ENCODE measurements around the gene NBAS. TPM values are rescaled to one million over a fixed set of nuclear protein-coding genes. Genes with fewer than 3 reads are reported as not detected.
"Not testable (repeated sequence)": the region's sequence is repeated elsewhere in the genome, so short reads cannot be mapped to it uniquely, and the experiment has no call there.

NBAS gene
- total RNA-seq, 1 donor from 2014 or later, result 126 TPM

DNA sequence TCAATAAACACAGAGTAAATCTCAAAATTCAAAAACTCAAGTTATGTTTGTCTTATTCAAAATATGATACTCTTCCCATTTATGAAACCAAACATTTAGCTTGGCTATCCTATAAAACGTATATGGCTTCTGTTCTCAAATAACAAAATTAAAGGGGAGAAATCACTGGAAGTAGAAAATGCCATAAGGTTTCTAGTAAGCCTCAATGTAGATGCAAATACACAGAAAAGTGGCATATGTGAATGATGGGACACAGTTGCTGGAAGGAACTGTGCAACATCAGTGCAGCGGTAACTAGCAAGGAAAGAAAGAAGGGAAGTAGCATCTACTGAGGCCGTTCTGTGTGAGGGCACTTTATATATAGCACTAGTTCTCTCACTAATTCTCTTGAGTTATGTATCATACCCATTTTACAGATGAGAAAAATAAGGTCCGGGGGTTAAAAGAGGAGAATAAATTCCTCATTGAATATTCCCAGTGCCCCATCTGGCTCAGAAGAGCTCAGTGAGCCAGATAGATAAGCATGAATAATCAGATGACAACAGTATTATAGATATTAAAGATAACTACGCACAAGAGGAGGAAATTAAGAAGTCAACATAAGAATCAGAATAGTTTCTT, 27.2 kb downstream of the NBAS start:
- H3K36me3 ChIP-seq (ENCODE audit: control insufficient read depth in 3 of 3, insufficient read depth in 3 of 3, low read length in 3 of 3), result peaks cover 0 to 25% (median 25%) of the 10 kb centered on the region in 3 donors

DNA sequence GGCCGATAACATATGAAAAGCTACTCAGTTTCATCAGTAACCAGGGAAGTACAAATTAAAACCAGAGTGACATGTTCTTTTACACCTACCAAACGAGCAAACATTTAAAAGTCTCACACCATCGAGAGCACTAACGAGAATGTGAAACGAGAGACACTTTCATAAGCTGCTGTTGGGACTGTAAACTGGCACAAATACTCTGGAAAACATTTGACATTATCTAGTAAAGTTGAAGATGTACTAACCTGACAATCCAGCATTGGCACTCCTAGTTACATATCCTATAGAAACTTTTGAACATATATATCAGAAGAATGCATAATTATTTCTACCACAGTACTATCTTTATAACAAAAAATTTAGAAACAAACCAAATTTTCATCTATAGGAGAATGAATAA, 28.1 kb downstream of the NBAS start:
- Histone ChIP-seq H3K27me3 (ENCODE audit: control insufficient read depth in 3 of 3, insufficient read depth in 3 of 3, low read length in 3 of 3) (no peaks in the 10 kb centered on the region), H3K9me3 (ENCODE audit: control insufficient read depth in 3 of 3, low read length in 3 of 3) (no peaks in the 10 kb centered on the region), H3K27ac (ENCODE audit: low read depth, low read length) (no peak overlapping the region), H3K36me3 (ENCODE audit: control insufficient read depth in 3 of 3, insufficient read depth in 3 of 3, low read length in 3 of 3) (peaks cover 0 to 21% (median 17%) of the 10 kb centered on the region in 3 donors), H3K9ac (ENCODE audit: low read depth in 1 of 3, low read length in 3 of 3) (no peak overlapping the region), H3K4me3 (ENCODE audit: low read length in 3 of 3) (no peak overlapping the region), H3K4me1 (ENCODE audit: control insufficient read depth in 3 of 3, insufficient read depth in 3 of 3, low read length in 3 of 3) (no peaks in the 10 kb centered on the region)

More for the DNA sequence above, 27.2 kb downstream of the NBAS start:
- Histone ChIP-seq H3K9ac (ENCODE audit: low read depth in 1 of 3, low read length in 3 of 3) (no peak overlapping the region), H3K27me3 (ENCODE audit: control insufficient read depth in 3 of 3, insufficient read depth in 3 of 3, low read length in 3 of 3) (no peaks in the 10 kb centered on the region), H3K4me1 (ENCODE audit: control insufficient read depth in 3 of 3, insufficient read depth in 3 of 3, low read length in 3 of 3) (no peaks in the 10 kb centered on the region), H3K27ac (ENCODE audit: low read depth, low read length) (no peak overlapping the region), H3K4me3 (ENCODE audit: low read length in 3 of 3) (no peak overlapping the region), H3K9me3 (ENCODE audit: control insufficient read depth in 3 of 3, low read length in 3 of 3) (no peaks in the 10 kb centered on the region)

DNA sequence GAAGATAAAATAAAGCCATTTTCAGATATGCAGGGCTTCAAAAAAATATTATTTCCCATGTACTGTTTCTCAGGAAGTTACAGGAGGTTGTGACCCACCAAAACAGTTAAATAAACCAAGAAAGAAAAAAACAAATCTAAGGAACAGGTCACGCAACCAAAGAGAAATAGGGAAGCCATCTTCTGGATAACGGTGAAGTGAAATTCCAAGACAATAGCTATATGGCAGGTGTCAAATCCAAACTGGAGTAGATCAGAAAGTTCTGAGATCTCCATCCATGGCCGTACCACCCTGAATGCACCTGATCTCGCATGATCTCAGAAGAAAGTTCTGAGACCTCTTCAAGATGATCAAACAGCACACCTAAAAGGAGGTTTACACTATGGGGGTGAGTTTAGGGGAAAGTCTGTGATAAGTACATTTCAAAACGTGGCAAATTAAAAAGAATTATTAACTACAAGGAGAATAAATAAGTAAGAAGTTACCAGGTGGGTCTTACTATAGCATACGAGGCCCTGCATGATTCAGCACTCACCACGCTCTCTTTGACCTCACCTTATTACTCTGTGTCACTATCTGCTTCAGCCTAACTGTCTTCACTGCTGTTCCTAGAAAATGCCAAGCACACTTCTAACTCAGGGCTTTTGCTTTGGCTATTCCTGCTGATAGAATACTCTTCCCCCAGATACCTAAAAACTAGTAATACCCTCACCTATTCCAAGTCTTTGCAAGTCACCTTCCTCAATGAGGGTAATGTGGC, 29.9 kb downstream of the NBAS start:
- Histone ChIP-seq H3K9me3 (ENCODE audit: control insufficient read depth in 3 of 3, low read length in 3 of 3) (no peaks in the 10 kb centered on the region), H3K4me1 (ENCODE audit: control insufficient read depth in 3 of 3, insufficient read depth in 3 of 3, low read length in 3 of 3) (no peaks in the 10 kb centered on the region), H3K9ac (ENCODE audit: low read depth in 1 of 3, low read length in 3 of 3) (no peak overlapping the region), H3K36me3 (ENCODE audit: control insufficient read depth in 3 of 3, insufficient read depth in 3 of 3, low read length in 3 of 3) (peaks cover 0 to 21% (median 13%) of the 10 kb centered on the region in 3 donors), H3K4me3 (ENCODE audit: low read length in 3 of 3) (no peak overlapping the region), H3K27me3 (ENCODE audit: control insufficient read depth in 3 of 3, insufficient read depth in 3 of 3, low read length in 3 of 3) (no peaks in the 10 kb centered on the region), H3K27ac (ENCODE audit: low read depth, low read length) (no peak overlapping the region)

DNA sequence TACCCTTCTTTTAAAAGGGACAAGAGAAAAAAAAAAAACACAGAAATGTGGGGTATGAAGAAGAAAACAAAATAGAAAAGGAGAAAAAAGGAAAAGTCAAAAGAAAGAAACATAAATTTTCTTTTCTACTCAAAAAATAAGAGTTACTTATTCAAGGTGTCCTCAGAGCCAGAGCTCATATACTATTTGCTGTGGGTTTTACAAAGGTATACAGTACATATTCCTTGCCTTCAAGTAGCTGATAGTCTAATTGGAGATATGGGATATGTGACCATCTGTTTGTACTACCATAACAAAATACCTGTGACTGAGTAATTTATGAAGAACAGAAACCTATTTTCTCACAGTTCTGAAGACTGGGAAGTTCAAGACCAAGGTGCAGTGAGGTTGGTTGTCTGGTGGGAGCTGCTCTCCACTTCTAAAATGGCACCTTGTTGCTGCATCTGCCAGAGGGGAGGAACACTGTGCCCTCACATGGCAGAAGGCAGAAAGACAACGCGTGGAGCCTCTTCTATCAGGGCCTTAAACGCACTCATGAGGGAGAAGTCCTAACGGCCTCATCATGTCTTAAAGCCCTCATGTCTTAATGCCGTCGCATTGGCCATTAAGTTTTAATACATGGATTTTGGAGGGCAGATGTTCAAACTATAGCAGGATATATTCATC, 33.9 kb downstream of the NBAS start:
- Histone ChIP-seq H3K27ac (ENCODE audit: low read depth, low read length) (no peak overlapping the region), H3K9me3 (ENCODE audit: control insufficient read depth in 3 of 3, low read length in 3 of 3) (no peaks in the 10 kb centered on the region), H3K4me3 (ENCODE audit: low read length in 3 of 3) (no peak overlapping the region), H3K4me1 (ENCODE audit: control insufficient read depth in 3 of 3, insufficient read depth in 3 of 3, low read length in 3 of 3) (no peaks in the 10 kb centered on the region), H3K27me3 (ENCODE audit: control insufficient read depth in 3 of 3, insufficient read depth in 3 of 3, low read length in 3 of 3) (no peaks in the 10 kb centered on the region), H3K36me3 (ENCODE audit: control insufficient read depth in 3 of 3, insufficient read depth in 3 of 3, low read length in 3 of 3) (peaks cover 2 to 24% (median 4%) of the 10 kb centered on the region in 3 donors), H3K9ac (ENCODE audit: low read depth in 1 of 3, low read length in 3 of 3) (no peak overlapping the region)

DNA sequence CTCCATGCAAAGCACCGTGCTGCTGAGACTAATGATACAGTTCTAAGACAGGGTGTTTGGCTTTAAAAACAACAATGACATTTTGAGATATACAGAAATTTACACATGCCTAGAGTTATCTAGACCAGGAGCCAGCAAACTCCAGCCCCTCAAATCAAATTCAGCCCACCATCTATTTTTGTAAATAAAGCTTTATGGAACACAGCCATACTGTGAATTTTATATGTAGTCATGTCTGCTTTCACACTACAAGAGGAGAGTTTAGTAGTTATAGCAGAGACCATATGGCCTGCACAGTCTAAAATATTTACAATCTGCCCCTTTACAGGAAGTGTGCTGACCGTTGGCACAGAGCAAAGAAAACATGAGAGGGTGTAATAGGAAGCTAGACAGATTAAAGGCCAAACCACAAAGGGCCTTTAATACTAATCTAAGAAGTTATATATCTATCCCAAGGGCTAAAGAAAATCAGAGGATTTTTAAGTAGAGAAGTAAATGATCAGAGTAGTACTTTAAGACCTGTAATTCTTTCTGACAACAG, 39.4 kb downstream of the NBAS start:
- Histone ChIP-seq H3K9me3 (ENCODE audit: control insufficient read depth in 3 of 3, low read length in 3 of 3) (no peaks in the 10 kb centered on the region), H3K27ac (ENCODE audit: low read depth, low read length) (no peak overlapping the region), H3K4me1 (ENCODE audit: control insufficient read depth in 3 of 3, insufficient read depth in 3 of 3, low read length in 3 of 3) (no peaks in the 10 kb centered on the region), H3K27me3 (ENCODE audit: control insufficient read depth in 3 of 3, insufficient read depth in 3 of 3, low read length in 3 of 3) (no peaks in the 10 kb centered on the region), H3K9ac (ENCODE audit: low read depth in 1 of 3, low read length in 3 of 3) (no peak overlapping the region), H3K4me3 (ENCODE audit: low read length in 3 of 3) (no peak overlapping the region), H3K36me3 (ENCODE audit: control insufficient read depth in 3 of 3, insufficient read depth in 3 of 3, low read length in 3 of 3) (peaks cover 2 to 12% (median 4%) of the 10 kb centered on the region in 3 donors)

DNA sequence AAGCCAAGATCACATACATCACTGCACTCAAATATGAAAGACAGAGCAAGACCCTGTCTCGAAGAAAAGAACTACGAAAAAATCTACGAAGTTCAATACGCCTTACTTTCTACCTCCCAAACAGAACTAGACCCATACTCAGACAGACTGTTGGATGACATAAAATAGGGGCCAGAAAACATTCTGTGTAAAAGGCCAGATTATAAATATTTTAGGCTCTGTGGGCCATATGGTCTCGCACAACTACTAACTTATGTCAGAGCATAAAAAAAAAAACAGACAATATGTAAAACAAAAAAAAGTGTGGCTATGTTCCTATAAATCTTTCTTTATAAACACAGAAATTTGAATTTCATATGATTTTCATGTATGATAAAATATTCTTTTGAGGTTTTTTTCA, 40.8 kb downstream of the NBAS start:
- peaks cover 0 to 12% (median 2%) of the 10 kb centered on the region in 3 donors for H3K36me3 ChIP-seq (ENCODE audit: control insufficient read depth in 3 of 3, insufficient read depth in 3 of 3, low read length in 3 of 3)
- no peak overlapping the region for H3K4me3 ChIP-seq (ENCODE audit: low read length in 3 of 3)
- H3K9me3 ChIP-seq (ENCODE audit: control insufficient read depth in 3 of 3, low read length in 3 of 3), result no peaks in the 10 kb centered on the region
- H3K4me1 ChIP-seq (ENCODE audit: control insufficient read depth in 3 of 3, insufficient read depth in 3 of 3, low read length in 3 of 3), result no peaks in the 10 kb centered on the region
- H3K9ac ChIP-seq (ENCODE audit: low read depth in 1 of 3, low read length in 3 of 3), result no peak overlapping the region
- H3K27me3 ChIP-seq (ENCODE audit: control insufficient read depth in 3 of 3, insufficient read depth in 3 of 3, low read length in 3 of 3), result no peaks in the 10 kb centered on the region
- no peak overlapping the region for H3K27ac ChIP-seq (ENCODE audit: low read depth, low read length)

DNA sequence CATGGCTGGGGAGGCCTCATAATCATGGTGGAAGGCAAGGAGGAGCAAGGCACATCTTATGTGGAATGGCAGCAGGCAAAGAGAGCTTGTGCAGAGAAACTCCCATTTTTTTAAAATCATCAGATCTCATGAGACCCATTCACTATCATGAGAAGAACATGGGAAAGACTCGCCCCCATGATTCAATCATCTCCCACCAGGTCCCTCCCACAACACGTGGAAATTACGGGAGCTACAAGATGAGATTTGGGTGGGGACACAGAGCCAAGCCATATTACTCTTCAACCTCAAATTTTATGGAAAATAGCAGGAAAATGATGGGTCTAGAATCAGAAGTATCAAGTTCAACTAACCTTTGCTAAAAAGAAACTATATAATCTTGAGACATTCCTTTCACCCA, 42.4 kb downstream of the NBAS start:
- H3K9me3 ChIP-seq (ENCODE audit: control insufficient read depth in 3 of 3, low read length in 3 of 3), result not testable (repeated sequence)

DNA sequence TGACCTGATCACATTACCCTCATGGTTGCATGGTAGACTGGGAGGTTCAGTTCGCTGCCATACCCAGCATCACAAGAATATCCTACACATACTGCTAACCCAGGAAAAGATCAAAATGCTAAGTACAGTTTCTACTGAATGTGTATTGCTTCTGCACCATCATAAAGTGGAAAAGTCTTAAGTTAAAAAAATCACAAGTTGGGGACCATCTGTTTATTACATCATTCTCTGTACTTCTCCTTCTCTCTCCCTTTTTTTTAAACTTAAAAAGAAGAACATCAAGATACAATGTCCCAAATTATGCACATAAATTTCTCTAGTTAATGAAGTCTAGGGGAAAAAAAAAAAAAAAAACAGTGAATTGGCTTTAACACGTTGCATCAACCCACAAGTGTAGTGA, 43.3 kb downstream of the NBAS start:
- H3K9ac ChIP-seq (ENCODE audit: low read depth in 1 of 3, low read length in 3 of 3), result no peak overlapping the region
- no peak overlapping the region for H3K4me3 ChIP-seq (ENCODE audit: low read length in 3 of 3)
- no peaks in the 10 kb centered on the region for H3K36me3 ChIP-seq (ENCODE audit: control insufficient read depth in 3 of 3, insufficient read depth in 3 of 3, low read length in 3 of 3)
- no peaks in the 10 kb centered on the region for H3K27me3 ChIP-seq (ENCODE audit: control insufficient read depth in 3 of 3, insufficient read depth in 3 of 3, low read length in 3 of 3)
- no peaks in the 10 kb centered on the region for H3K4me1 ChIP-seq (ENCODE audit: control insufficient read depth in 3 of 3, insufficient read depth in 3 of 3, low read length in 3 of 3)
- no peaks in the 10 kb centered on the region for H3K9me3 ChIP-seq (ENCODE audit: control insufficient read depth in 3 of 3, low read length in 3 of 3)
- H3K27ac ChIP-seq (ENCODE audit: low read depth, low read length), result no peak overlapping the region

More for the DNA sequence above, 42.4 kb downstream of the NBAS start:
- not testable (repeated sequence) for H3K9ac ChIP-seq (ENCODE audit: low read depth in 1 of 3, low read length in 3 of 3); H3K27me3 ChIP-seq (ENCODE audit: control insufficient read depth in 3 of 3, insufficient read depth in 3 of 3, low read length in 3 of 3); H3K4me3 ChIP-seq (ENCODE audit: low read length in 3 of 3); H3K4me1 ChIP-seq (ENCODE audit: control insufficient read depth in 3 of 3, insufficient read depth in 3 of 3, low read length in 3 of 3); H3K27ac ChIP-seq (ENCODE audit: low read depth, low read length); H3K36me3 ChIP-seq (ENCODE audit: control insufficient read depth in 3 of 3, insufficient read depth in 3 of 3, low read length in 3 of 3)

DNA sequence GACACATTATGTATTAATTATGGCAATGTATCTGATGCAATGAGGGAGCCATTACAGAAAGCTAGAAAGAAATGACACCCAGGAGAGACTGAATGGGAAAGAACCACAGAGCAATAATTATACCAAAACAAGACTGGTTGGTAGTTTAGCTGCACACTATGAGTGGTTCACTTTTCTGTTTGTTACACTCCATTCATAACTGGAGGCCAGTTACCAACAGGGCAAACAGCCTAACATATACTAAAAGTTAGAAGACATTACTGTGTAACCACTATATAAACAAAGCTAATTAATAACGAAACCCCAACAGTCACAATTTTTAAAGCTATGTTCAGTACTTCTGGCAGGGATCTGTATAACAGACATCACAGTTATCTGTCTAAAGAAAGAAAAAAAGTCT, 49.4 kb downstream of the NBAS start:
- H3K9ac ChIP-seq (ENCODE audit: low read depth in 1 of 3, low read length in 3 of 3), result no peak overlapping the region
- H3K27ac ChIP-seq (ENCODE audit: low read depth, low read length), result no peak overlapping the region
- no peaks in the 10 kb centered on the region for H3K4me1 ChIP-seq (ENCODE audit: control insufficient read depth in 3 of 3, insufficient read depth in 3 of 3, low read length in 3 of 3)
- peaks cover 8 to 13% (median 12%) of the 10 kb centered on the region in 3 donors for H3K36me3 ChIP-seq (ENCODE audit: control insufficient read depth in 3 of 3, insufficient read depth in 3 of 3, low read length in 3 of 3)
- no peaks in the 10 kb centered on the region for H3K27me3 ChIP-seq (ENCODE audit: control insufficient read depth in 3 of 3, insufficient read depth in 3 of 3, low read length in 3 of 3)
- H3K9me3 ChIP-seq (ENCODE audit: control insufficient read depth in 3 of 3, low read length in 3 of 3), result no peaks in the 10 kb centered on the region
- H3K4me3 ChIP-seq (ENCODE audit: low read length in 3 of 3), result no peak overlapping the region

DNA sequence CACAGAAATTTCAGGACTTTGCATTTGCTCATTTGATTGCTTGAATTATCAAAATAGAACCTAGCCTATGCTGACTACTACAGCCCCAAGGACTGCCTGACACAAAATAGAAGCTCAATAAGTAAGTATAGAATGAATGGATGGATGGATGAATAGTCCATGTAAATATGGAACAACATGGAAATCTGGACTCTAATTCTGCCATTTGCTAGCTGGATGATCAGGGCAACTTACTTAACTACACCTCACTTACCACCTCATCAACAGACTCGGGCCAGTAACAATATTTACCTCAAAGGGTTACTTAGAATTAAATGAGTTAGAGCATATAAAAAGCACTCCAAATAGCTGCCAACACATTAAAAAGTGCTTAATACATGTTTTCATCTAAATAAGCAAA, 50.6 kb downstream of the NBAS start:
- H3K27ac ChIP-seq (ENCODE audit: low read depth, low read length), result no peak overlapping the region
- H3K27me3 ChIP-seq (ENCODE audit: control insufficient read depth in 3 of 3, insufficient read depth in 3 of 3, low read length in 3 of 3), result no peaks in the 10 kb centered on the region
- H3K4me3 ChIP-seq (ENCODE audit: low read length in 3 of 3), result no peak overlapping the region
- H3K9ac ChIP-seq (ENCODE audit: low read depth in 1 of 3, low read length in 3 of 3), result no peak overlapping the region
- H3K9me3 ChIP-seq (ENCODE audit: control insufficient read depth in 3 of 3, low read length in 3 of 3), result no peaks in the 10 kb centered on the region
- no peaks in the 10 kb centered on the region for H3K4me1 ChIP-seq (ENCODE audit: control insufficient read depth in 3 of 3, insufficient read depth in 3 of 3, low read length in 3 of 3)
- peaks cover 8 to 13% (median 12%) of the 10 kb centered on the region in 3 donors for H3K36me3 ChIP-seq (ENCODE audit: control insufficient read depth in 3 of 3, insufficient read depth in 3 of 3, low read length in 3 of 3)

Measured in skeletal muscle tissue (tissue), 4 donors.